SU-DHL-6 (cell line): Measurements from ENCODE around the gene PEDS1.
A peak's percentile ranks its signal among the peaks of the same experiment; 100 is the strongest.
"Not testable (repeated sequence)": the region's sequence is repeated elsewhere in the genome, so short reads cannot be mapped to it uniquely, and the experiment has no call there.

Experiments used
- H2AFZ ChIP-seq: fragments of 200-600 bp; sonication (generic); 2 replicates; pipeline ENCODE4 v1.6.1; 2014; ENCODE audit warnings: low read depth, mild to moderate bottlenecking, moderate library complexity, mixed read lengths, antibody characterized with exemption, low read length; ENCODE audit not compliant: severe bottlenecking
- H3F3A ChIP-seq: fragments of 200-600 bp; shearing (Covaris generic); 2 replicates; pipeline ENCODE4 v1.6.0; 2016; ENCODE audit warnings: antibody characterized with exemption, mild to moderate bottlenecking; ENCODE audit not compliant: insufficient read depth
- H3K27ac ChIP-seq: fragments of 200-600 bp; sonication (generic); 2 replicates; pipeline ENCODE4 v1.5.1; 2016; ENCODE audit warnings: low read depth, mild to moderate bottlenecking, low read length, moderate library complexity, mixed read lengths
- H3K27me3 ChIP-seq: fragments of 200-600 bp; sonication (generic), shearing (Covaris generic); 2 replicates; pipeline ENCODE4 v1.6.0; 2014; ENCODE audit warnings: mild to moderate bottlenecking, low read length
- H3K36me3 ChIP-seq: fragments of 200-600 bp; sonication (generic); 2 replicates; pipeline ENCODE4 v1.6.1; 2014; ENCODE audit warnings: mild to moderate bottlenecking, low read length, mixed read lengths
- H3K4me2 ChIP-seq: fragments of 300-600, 200-600 bp; shearing (Covaris generic), sonication (generic); 2 replicates; pipeline ENCODE4 v1.6.0; 2014; ENCODE audit warnings: low read length, low read depth, mild to moderate bottlenecking; ENCODE audit not compliant: poor library complexity, severe bottlenecking
- H3K4me3 ChIP-seq: fragments of 200-600 bp; sonication (generic); 2 replicates; pipeline ENCODE4 v1.5.1; 2014; ENCODE audit warnings: antibody characterized with exemption, low read length, mild to moderate bottlenecking, mixed read lengths; ENCODE audit not compliant: insufficient read depth, poor library complexity, severe bottlenecking
- H3K79me2 ChIP-seq: fragments of 200-600 bp; sonication (generic); 2 replicates; pipeline ENCODE4 v1.6.1; 2014; ENCODE audit warnings: mild to moderate bottlenecking, low read length, moderate library complexity; ENCODE audit not compliant: insufficient read depth
- H3K9ac ChIP-seq: fragments of 200-600 bp; sonication (generic); 2 replicates; pipeline ENCODE4 v1.7.0; 2014; ENCODE audit warnings: mild to moderate bottlenecking, low read length
- H3K9me2 ChIP-seq: fragments of 200-600 bp; sonication (generic); replicated peaks from 2 replicates; pipeline ENCODE4 v1.6.1; 2014; ENCODE audit warnings: low read length; ENCODE audit not compliant: insufficient read depth
- H3K9me3 ChIP-seq: fragments of 200-600 bp; sonication (generic); 2 replicates; pipeline ENCODE4 v1.6.1; 2014; ENCODE audit warnings: low read length, mixed read lengths; ENCODE audit not compliant: insufficient read depth
- H4K20me1 ChIP-seq: fragments of 200-600 bp; sonication (generic); 2 replicates; pipeline ENCODE4 v1.6.1; 2014; ENCODE audit warnings: low read depth, mild to moderate bottlenecking, antibody characterized with exemption, low read length, moderate library complexity, mixed read lengths
- CTCF ChIP-seq: fragments of 200-600 bp; sonication (generic); IDR thresholded peaks from one replicate; pipeline ENCODE4 v1.5.1; 2017; ENCODE audit warnings: antibody characterized with exemption, mild to moderate bottlenecking, low read length, moderate library complexity; ENCODE audit not compliant: insufficient read depth, poor library complexity, severe bottlenecking
- EZH2phosphoT487 ChIP-seq: fragments of 200-600 bp; sonication (generic), shearing (Covaris generic); conservative IDR thresholded peaks from 2 replicates; pipeline ENCODE4 v1.6.1; 2018; ENCODE audit warnings: mild to moderate bottlenecking, antibody characterized with exemption, low read length, moderate library complexity, mixed read lengths

Gene PEDS1

GRCh38 chr20:50153500-50154377 lies at the start of gene PEDS1:
TSS of gene PEDS1 (minus strand) at chr20:50153723. CDS start at chr20:50153637, 86 bp downstream.
- TF ChIP-seq EZH2phosphoT487: no peak
- TF ChIP-seq CTCF: no peak
- Histone ChIP-seq H4K20me1 (no peaks in the 10 kb centered on the region), H3K9me3 (no peaks in the 10 kb centered on the region), H3K36me3 (no peaks in the 10 kb centered on the region), H3K4me3 (peak within 1 kb of the TSS; percentile 85), H3K27ac (no peak within 1 kb of the TSS), H3K4me2 (peak within 1 kb of the TSS; percentile 84), H3K9me2 (no peaks in the 10 kb centered on the region), H2AFZ (peak within 1 kb of the TSS; percentile 93), H3F3A (no peaks in the 10 kb centered on the region), H3K79me2 (peaks cover 15% of the 10 kb centered on the region), H3K27me3 (no peaks in the 10 kb centered on the region), H3K9ac (peak within 1 kb of the TSS; percentile 95)

- Histone ChIP-seq H3K9ac (no peak overlapping the region), H3K4me2 (no peak overlapping the region), H3F3A (no peaks in the 10 kb centered on the region), H3K9me2 (no peaks in the 10 kb centered on the region), H3K27me3 (no peaks in the 10 kb centered on the region), H4K20me1 (no peaks in the 10 kb centered on the region), H3K79me2 (no peaks in the 10 kb centered on the region), H2AFZ (no peak overlapping the region), H3K9me3 (no peaks in the 10 kb centered on the region), H3K36me3 (no peaks in the 10 kb centered on the region), H3K4me3 (no peak overlapping the region), H3K27ac (no peak overlapping the region)
- TF ChIP-seq EZH2phosphoT487: no peak
- TF ChIP-seq CTCF: no peak
Observed at GRCh38 chr20:50202677-50203076, 49.2 kb upstream of the PEDS1 start.

GRCh38 chr20:50201710-50202109 lies 48.2 kb upstream of the PEDS1 start:
- not testable (repeated sequence) for H3K9me2 ChIP-seq, H3K36me3 ChIP-seq, H3K4me3 ChIP-seq, H3K27ac ChIP-seq, H3K9me3 ChIP-seq, H3F3A ChIP-seq, H3K4me2 ChIP-seq, H4K20me1 ChIP-seq, H2AFZ ChIP-seq, H3K27me3 ChIP-seq, H3K9ac ChIP-seq, H3K79me2 ChIP-seq

GRCh38 chr20:50200482-50201104 lies 47.1 kb upstream of the PEDS1 start:
- H3K27me3 ChIP-seq: no peaks in the 10 kb centered on the region
- TF ChIP-seq EZH2phosphoT487 (no peak), CTCF (no peak)
- H3K9me3 ChIP-seq: no peaks in the 10 kb centered on the region
- H3K4me3 ChIP-seq: no peak overlapping the region
- no peak overlapping the region for H3K4me2 ChIP-seq
- H3K79me2 ChIP-seq: no peaks in the 10 kb centered on the region
- no peak overlapping the region for H2AFZ ChIP-seq
- H3K36me3 ChIP-seq: no peaks in the 10 kb centered on the region
- H4K20me1 ChIP-seq: no peaks in the 10 kb centered on the region
- H3K9me2 ChIP-seq: no peaks in the 10 kb centered on the region
- no peak overlapping the region for H3K27ac ChIP-seq
- no peak overlapping the region for H3K9ac ChIP-seq
- H3F3A ChIP-seq: no peaks in the 10 kb centered on the region
